DND-41 (cell line): Measurements from ENCODE around the gene SPAG16.

ENCODE experiments used
- EZH2 ChIP-seq: IDR thresholded peaks from 3 replicates; pipeline ENCODE4 v1.6.1; 2012; ENCODE audit warnings: borderline replicate concordance, low read depth, mild to moderate bottlenecking, moderate library complexity, low read length, inconsistent platforms; ENCODE audit not compliant: severe bottlenecking
- TF ChIP-seq, protein P1 (sequence below): IDR thresholded peaks from 2 replicates; pipeline ENCODE4 v1.5.1; 2012; ENCODE audit warnings: borderline replicate concordance, low read length, moderate library complexity, mild to moderate bottlenecking; ENCODE audit not compliant: poor library complexity, severe bottlenecking; ENCODE audit errors: extremely low read depth

DNA sequence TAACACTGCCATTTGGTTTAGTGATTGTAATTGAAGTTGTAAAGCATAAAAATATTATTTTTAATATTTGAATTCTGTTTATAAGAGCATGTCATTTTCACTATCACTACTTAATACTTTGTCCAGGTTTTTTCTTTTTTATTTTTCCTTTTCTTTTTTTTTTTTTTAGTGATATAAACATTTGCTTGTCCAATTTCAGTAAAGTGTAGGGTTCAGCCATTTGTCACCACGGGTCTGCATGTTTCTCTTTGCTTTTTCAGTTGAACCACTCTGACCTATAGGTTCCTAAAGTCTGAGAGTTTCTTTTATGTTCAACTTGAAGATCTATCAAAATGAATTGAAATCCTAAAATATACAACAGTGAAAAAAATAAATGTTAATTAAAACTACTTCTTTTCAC is 48.5 kb upstream of the SPAG16 start:
- TF ChIP-seq, protein P1, sequence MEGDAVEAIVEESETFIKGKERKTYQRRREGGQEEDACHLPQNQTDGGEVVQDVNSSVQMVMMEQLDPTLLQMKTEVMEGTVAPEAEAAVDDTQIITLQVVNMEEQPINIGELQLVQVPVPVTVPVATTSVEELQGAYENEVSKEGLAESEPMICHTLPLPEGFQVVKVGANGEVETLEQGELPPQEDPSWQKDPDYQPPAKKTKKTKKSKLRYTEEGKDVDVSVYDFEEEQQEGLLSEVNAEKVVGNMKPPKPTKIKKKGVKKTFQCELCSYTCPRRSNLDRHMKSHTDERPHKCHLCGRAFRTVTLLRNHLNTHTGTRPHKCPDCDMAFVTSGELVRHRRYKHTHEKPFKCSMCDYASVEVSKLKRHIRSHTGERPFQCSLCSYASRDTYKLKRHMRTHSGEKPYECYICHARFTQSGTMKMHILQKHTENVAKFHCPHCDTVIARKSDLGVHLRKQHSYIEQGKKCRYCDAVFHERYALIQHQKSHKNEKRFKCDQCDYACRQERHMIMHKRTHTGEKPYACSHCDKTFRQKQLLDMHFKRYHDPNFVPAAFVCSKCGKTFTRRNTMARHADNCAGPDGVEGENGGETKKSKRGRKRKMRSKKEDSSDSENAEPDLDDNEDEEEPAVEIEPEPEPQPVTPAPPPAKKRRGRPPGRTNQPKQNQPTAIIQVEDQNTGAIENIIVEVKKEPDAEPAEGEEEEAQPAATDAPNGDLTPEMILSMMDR, result no peak
- no peak for TF ChIP-seq EZH2
